Mesenchymal stem cell (in vitro differentiated cells and primary cell): ENCODE results near the gene USP25.
A peak's percentile ranks its signal among the peaks of the same experiment; 100 is the strongest.

Experiments used
- DNase-seq: peaks from one replicate; pipeline ENCODE4 v3.0.0-alpha.2; 2013
- H2AFZ ChIP-seq: one replicate; pipeline ENCODE4 v1.6.1; 2013; ENCODE audit warnings: low read depth, mild to moderate bottlenecking, control low read depth, inconsistent platforms, low read length, moderate library complexity
- H2AK5ac ChIP-seq: 2 replicates; pipeline ENCODE4 v1.6.1; 2013; ENCODE audit warnings: low read length, moderate library complexity, mild to moderate bottlenecking, inconsistent platforms; ENCODE audit not compliant: severe bottlenecking
- H2BK120ac ChIP-seq: one replicate; pipeline ENCODE4 v1.6.1; 2013; ENCODE audit warnings: low read depth, mild to moderate bottlenecking, inconsistent platforms, low read length, moderate library complexity
- H2BK12ac ChIP-seq, 2 experiments: one replicate each; pipeline ENCODE4 v1.6.1; 2013; ENCODE audit warnings: inconsistent platforms in 2 of 2, low read length in 2 of 2, mild to moderate bottlenecking in 2 of 2, moderate library complexity in 2 of 2, control low read depth in 1 of 2
- H2BK15ac ChIP-seq: one replicate; pipeline ENCODE4 v1.6.1; 2013; ENCODE audit warnings: mild to moderate bottlenecking, low read depth, inconsistent platforms; ENCODE audit not compliant: poor library complexity, severe bottlenecking
- H2BK5ac ChIP-seq: 2 replicates; pipeline ENCODE4 v1.6.1; 2013; ENCODE audit warnings: low read depth, mild to moderate bottlenecking, low read length, control low read depth, inconsistent platforms; ENCODE audit not compliant: poor library complexity, severe bottlenecking
- H3K14ac ChIP-seq, 2 experiments: one replicate each; pipeline ENCODE4 v1.6.1; 2013; ENCODE audit warnings: inconsistent platforms in 2 of 2, low read length in 2 of 2, control low read depth in 1 of 2, mild to moderate bottlenecking in 1 of 2, moderate library complexity in 1 of 2
- H3K18ac ChIP-seq, 2 experiments: one replicate each; pipeline ENCODE4 v1.6.1; 2013; ENCODE audit warnings: inconsistent platforms in 2 of 2, low read length in 2 of 2, control low read depth in 1 of 2, low read depth in 1 of 2, mild to moderate bottlenecking in 1 of 2
- H3K23ac ChIP-seq, 2 experiments: one replicate each; pipeline ENCODE4 v1.6.1; 2013; ENCODE audit warnings: inconsistent platforms in 2 of 2, low read length in 2 of 2, mild to moderate bottlenecking in 2 of 2, moderate library complexity in 2 of 2, control low read depth in 1 of 2
- H3K27ac ChIP-seq: 2 replicates; pipeline ENCODE4 v1.5.1; 2013; ENCODE audit warnings: mild to moderate bottlenecking, moderate library complexity, low read length, control low read depth, inconsistent platforms; ENCODE audit not compliant: poor library complexity, severe bottlenecking
- H3K27me3 ChIP-seq, 2 experiments: 2 replicates each; pipeline versions ENCODE4 v1.6.1 to v1.7.0; 2013; ENCODE audit warnings: low read length in 2 of 2, mild to moderate bottlenecking in 2 of 2, moderate library complexity in 2 of 2, control low read depth in 1 of 2, inconsistent platforms in 1 of 2; ENCODE audit not compliant: control insufficient read depth in 1 of 2, insufficient read depth in 1 of 2
- H3K36me3 ChIP-seq, 2 experiments: 2 replicates each; pipeline versions ENCODE4 v1.6.1 to v1.7.0; 2013; ENCODE audit warnings: low read length in 2 of 2, control low read depth in 1 of 2, inconsistent platforms in 1 of 2, low read depth in 1 of 2, mild to moderate bottlenecking in 1 of 2; ENCODE audit not compliant: insufficient read depth in 2 of 2, control insufficient read depth in 1 of 2
- H3K4ac ChIP-seq, 2 experiments: one replicate each; pipeline ENCODE4 v1.6.1; 2013; ENCODE audit warnings: inconsistent platforms in 2 of 2, low read length in 2 of 2, mild to moderate bottlenecking in 2 of 2, moderate library complexity in 2 of 2, control low read depth in 1 of 2, low read depth in 1 of 2
- H3K4me1 ChIP-seq: 2 replicates; pipeline ENCODE4 v1.6.1; 2013; ENCODE audit warnings: low read depth, low read length, control low read depth; ENCODE audit not compliant: control insufficient read depth, insufficient read depth
- H3K4me2 ChIP-seq: 2 replicates; pipeline ENCODE4 v1.6.1; 2013; ENCODE audit warnings: low read length, mild to moderate bottlenecking, inconsistent platforms; ENCODE audit not compliant: poor library complexity, severe bottlenecking
- H3K4me3 ChIP-seq, 2 experiments: 2 replicates each; pipeline versions ENCODE4 v1.5.1 to v1.7.0; 2013; ENCODE audit warnings: low read length in 2 of 2, mild to moderate bottlenecking in 2 of 2, control low read depth in 1 of 2, low read depth in 1 of 2; ENCODE audit not compliant: insufficient read depth in 1 of 2
- H3K79me1 ChIP-seq: replicated peaks from 2 replicates; pipeline ENCODE4 v1.6.1; 2013; ENCODE audit warnings: mild to moderate bottlenecking, control low read depth, low read length, inconsistent platforms; ENCODE audit not compliant: poor library complexity, severe bottlenecking
- H3K9ac ChIP-seq: 2 replicates; pipeline ENCODE4 v1.7.0; 2013; ENCODE audit warnings: mild to moderate bottlenecking, low read length, moderate library complexity
- H3K9me3 ChIP-seq: 2 replicates; pipeline ENCODE4 v1.7.0; 2013; ENCODE audit warnings: mild to moderate bottlenecking, low read length; ENCODE audit not compliant: control insufficient read depth
- H4K8ac ChIP-seq: one replicate; pipeline ENCODE4 v1.6.1; 2013; ENCODE audit warnings: inconsistent platforms, mild to moderate bottlenecking, low read length, moderate library complexity
- H4K91ac ChIP-seq: one replicate; pipeline ENCODE4 v1.6.1; 2013; ENCODE audit warnings: mild to moderate bottlenecking, low read length, inconsistent platforms
- WGBS: methylation state at CpG from one replicate; pipeline ENCODE4 v1.1.7; 2013; ENCODE audit warnings: mixed read lengths; 5-methylcytosine and 5-hydroxymethylcytosine counted together

USP25 gene

DNA sequence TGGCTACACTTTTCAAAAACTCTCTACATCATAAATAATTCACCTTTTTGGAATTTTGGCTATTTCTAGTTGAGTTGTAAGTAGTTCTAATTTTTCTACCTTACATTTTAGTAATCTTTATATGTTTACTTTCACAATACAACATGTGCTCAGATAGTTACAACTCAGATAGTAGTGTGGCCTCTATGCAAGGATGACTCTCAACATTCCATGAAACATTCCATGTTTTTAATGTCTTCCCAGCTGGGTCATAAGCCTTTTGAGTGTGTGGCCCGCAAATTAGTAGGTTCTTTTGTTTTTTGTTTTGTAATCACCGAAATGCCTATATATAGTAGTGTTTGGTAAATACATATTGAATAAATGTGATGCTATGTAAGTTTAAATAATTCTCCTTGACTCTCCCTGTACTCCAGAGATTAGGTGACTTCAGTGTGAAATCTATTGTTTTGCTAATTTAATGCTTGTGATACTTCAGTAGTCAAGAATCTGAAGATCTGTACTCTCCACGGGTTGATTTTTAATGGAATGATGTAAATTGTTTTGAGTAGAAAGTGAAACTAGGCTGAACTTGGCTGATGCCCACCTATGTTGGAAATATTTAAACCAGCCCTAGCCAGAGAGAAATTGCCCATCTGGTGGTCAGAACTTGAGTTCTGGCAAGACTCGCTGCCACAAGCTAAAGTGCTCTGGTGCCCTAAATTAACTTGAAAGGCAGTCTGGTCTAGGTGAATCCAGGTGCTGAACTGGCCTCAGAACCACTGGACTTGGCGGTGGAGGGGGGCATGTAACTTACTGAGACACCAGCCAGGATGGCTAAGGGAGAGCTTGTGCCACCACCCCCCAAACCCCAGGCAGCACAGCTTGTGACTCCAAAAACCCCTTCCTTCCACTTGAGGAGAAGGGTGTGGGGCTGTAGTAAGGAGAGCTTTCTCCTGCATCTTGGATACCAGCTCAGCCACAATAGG is 165.6 kb downstream of the USP25 start:
- Histone ChIP-seq H3K36me3 (peaks cover 0 to 3% of the 10 kb centered on the region in 2 experiments), H3K4me3 (no peak overlapping the region), H3K18ac (no peak overlapping the region), H2AFZ (no peak overlapping the region), H3K79me1 (no peaks in the 10 kb centered on the region), H2BK120ac (no peak overlapping the region), H3K14ac (no peak overlapping the region), H4K8ac (no peak overlapping the region), H2BK15ac (no peak overlapping the region), H3K9ac (peak overlapping the region; percentile 32), H2AK5ac (peak overlapping the region; percentile 92), H3K27me3 (no peaks in the 10 kb centered on the region), H3K4me1 (peaks cover 5% of the 10 kb centered on the region), H2BK12ac (no peak overlapping the region), H2BK5ac (peak overlapping the region; percentile 40), H3K4ac (no peak overlapping the region), H3K27ac (peak overlapping the region; percentile 88), H3K4me2 (no peak overlapping the region), H3K23ac (no peak overlapping the region), H3K9me3 (peaks cover 2% of the 10 kb centered on the region), H4K91ac (no peak overlapping the region)
- DNase-seq, result no peak
- 96% methylated on average over 2 of the region's 5 CpGs for WGBS

DNA sequence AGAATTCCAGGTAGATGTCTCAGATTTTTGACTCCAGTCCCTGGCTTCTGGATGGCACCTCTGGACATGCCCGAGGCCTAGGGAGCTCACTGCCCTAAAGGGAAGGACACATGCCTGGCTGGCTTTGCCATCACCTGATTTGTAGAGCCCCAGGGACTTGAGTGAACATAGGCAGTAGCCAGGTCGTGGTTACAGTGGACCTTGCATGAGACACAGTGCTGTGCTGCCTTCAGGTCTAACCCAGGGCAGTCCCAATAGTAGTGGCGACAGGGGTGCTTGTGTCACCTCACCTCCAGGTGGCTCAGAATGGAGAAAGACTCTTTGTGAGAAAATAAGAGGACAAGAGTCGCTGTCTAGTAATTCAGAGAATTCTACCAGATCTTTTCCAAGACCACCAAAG is 166.7 kb downstream of the USP25 start:
- Histone ChIP-seq H3K18ac (no peak overlapping the region), H2BK15ac (no peak overlapping the region), H3K27me3 (no peaks in the 10 kb centered on the region), H3K79me1 (no peaks in the 10 kb centered on the region), H2BK12ac (no peak overlapping the region), H3K4me2 (no peak overlapping the region), H3K4ac (no peak overlapping the region), H2BK120ac (no peak overlapping the region), H3K14ac (no peak overlapping the region), H4K8ac (no peak overlapping the region), H3K23ac (no peak overlapping the region), H2AFZ (no peak overlapping the region), H3K27ac (no peak overlapping the region), H2AK5ac (peak overlapping the region; percentile 4), H3K9ac (no peak overlapping the region), H4K91ac (no peak overlapping the region), H3K9me3 (peaks cover 4% of the 10 kb centered on the region), H2BK5ac (no peak overlapping the region), H3K4me3 (no peak overlapping the region), H3K36me3 (peaks cover 0 to 3% of the 10 kb centered on the region in 2 experiments), H3K4me1 (peaks cover 5% of the 10 kb centered on the region)
- 92% methylated on average over 4 of the region's 4 CpGs for WGBS
- no peak for DNase-seq

DNA sequence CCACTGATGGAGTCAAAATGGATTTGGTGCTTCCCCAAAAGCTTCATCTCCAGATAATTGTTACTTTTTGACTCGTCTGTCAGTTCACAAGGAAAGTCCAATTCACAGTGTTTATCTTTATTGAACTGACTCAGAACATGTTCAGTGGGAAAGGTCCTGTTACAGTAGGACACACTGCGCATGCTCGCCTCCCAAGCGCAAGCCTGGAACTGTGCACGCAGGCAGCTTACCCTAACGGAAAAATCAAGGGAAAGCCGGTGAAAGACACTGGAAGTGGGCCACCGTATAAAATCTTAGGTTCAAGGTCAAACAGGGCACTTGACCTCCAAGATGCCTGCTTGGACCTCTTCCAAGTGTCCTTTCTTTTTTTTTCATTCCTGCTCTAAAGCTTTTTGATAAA is 174.6 kb downstream of the USP25 start:
- 85% methylated on average over 8 of the region's 8 CpGs for WGBS
- no peak overlapping the region for H4K91ac ChIP-seq
- H3K4me2 ChIP-seq, result no peak overlapping the region
- no peak overlapping the region for H3K9ac ChIP-seq
- no peak overlapping the region for H3K14ac ChIP-seq
- H2BK12ac ChIP-seq, result no peak overlapping the region
- peaks cover 14% of the 10 kb centered on the region for H3K9me3 ChIP-seq
- H2AFZ ChIP-seq, result no peak overlapping the region
- no peak overlapping the region for H4K8ac ChIP-seq
- H2BK15ac ChIP-seq, result no peak overlapping the region
- peaks cover 1% of the 10 kb centered on the region for H3K4me1 ChIP-seq
- H3K18ac ChIP-seq, result no peak overlapping the region
- no peak overlapping the region for H3K4ac ChIP-seq
- H3K36me3 ChIP-seq, result no peaks in the 10 kb centered on the region
- DNase-seq, result no peak
- H2BK120ac ChIP-seq, result no peak overlapping the region
- H2BK5ac ChIP-seq, result no peak overlapping the region
- no peak overlapping the region for H3K23ac ChIP-seq
- no peaks in the 10 kb centered on the region for H3K27me3 ChIP-seq
- H3K27ac ChIP-seq, result no peak overlapping the region
- no peak overlapping the region for H3K4me3 ChIP-seq
- H3K79me1 ChIP-seq, result no peaks in the 10 kb centered on the region
- no peak overlapping the region for H2AK5ac ChIP-seq

DNA sequence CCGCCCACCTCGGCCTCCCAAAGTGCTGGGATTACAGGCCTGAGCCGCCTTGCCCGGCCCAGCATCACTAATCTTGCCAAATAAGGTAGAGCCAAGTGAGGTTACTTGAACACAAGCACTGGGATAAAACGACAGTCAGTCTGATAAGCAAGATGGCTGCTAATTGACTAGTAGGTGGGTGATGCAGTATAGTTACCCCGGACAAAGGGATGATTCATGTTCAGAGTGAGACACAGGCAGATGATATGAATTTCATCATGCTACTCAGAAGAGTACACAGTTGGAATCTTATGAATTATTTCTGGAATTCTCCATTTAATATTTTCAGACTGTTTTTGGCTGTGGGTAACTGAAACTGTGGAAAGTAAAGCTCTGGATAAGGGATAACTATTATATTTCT is 178.4 kb downstream of the USP25 start:
- Histone ChIP-seq H3K14ac (no peak overlapping the region), H3K4me3 (no peak overlapping the region), H3K4ac (no peak overlapping the region), H4K91ac (no peak overlapping the region), H4K8ac (no peak overlapping the region), H3K4me2 (no peak overlapping the region), H3K9me3 (peaks cover 11% of the 10 kb centered on the region), H2BK5ac (no peak overlapping the region), H3K18ac (no peak overlapping the region), H2BK12ac (no peak overlapping the region), H3K36me3 (no peaks in the 10 kb centered on the region), H3K4me1 (peaks cover 1% of the 10 kb centered on the region), H3K23ac (no peak overlapping the region), H2BK120ac (no peak overlapping the region), H2AK5ac (no peak overlapping the region), H3K79me1 (no peaks in the 10 kb centered on the region), H3K9ac (peak overlapping the region; percentile 25), H2AFZ (no peak overlapping the region), H2BK15ac (no peak overlapping the region), H3K27me3 (no peaks in the 10 kb centered on the region), H3K27ac (no peak overlapping the region)
- WGBS, result 91% methylated on average over 6 of the region's 6 CpGs
- no peak for DNase-seq
